Fibroblast of lung (primary cell): ENCODE data around the gene ACO2. TPM values are rescaled to one million over a fixed set of nuclear protein-coding genes. Genes with fewer than 3 reads are reported as not detected.
"Not testable (repeated sequence)": the region's sequence is repeated elsewhere in the genome, so short reads cannot be mapped to it uniquely, and the experiment has no call there.

Experiments
- DNase-seq, 2 donors: peaks; one replicate each; pipeline versions ENCODE4 v3.0.0 to v3.0.0-alpha.2; 2010; ENCODE audit warnings: low read depth in 2 of 2
- H2AFZ ChIP-seq: 2 replicates; pipeline ENCODE4 v1.5.1; 2012; ENCODE audit warnings: low read length, control low read depth, inconsistent platforms
- H3K27ac ChIP-seq: 2 replicates; pipeline ENCODE4 v1.5.1; 2011; ENCODE audit warnings: low read length, control low read depth; ENCODE audit not compliant: insufficient read depth
- H3K27me3 ChIP-seq: 2 replicates; pipeline ENCODE4 v1.5.1; 2011; ENCODE audit warnings: mild to moderate bottlenecking, low read length; ENCODE audit not compliant: control insufficient read depth, insufficient read depth
- H3K36me3 ChIP-seq: 2 replicates; pipeline ENCODE4 v1.5.1; 2011; ENCODE audit warnings: low read length; ENCODE audit not compliant: control insufficient read depth, insufficient read depth
- H3K4me1 ChIP-seq: 2 replicates; pipeline ENCODE4 v1.5.1; 2011; ENCODE audit warnings: low read length; ENCODE audit not compliant: control insufficient read depth, insufficient read depth; ENCODE audit errors: extremely low read depth
- H3K4me2 ChIP-seq: 2 replicates; pipeline ENCODE4 v1.5.1; 2011; ENCODE audit warnings: low read length, control low read depth; ENCODE audit not compliant: insufficient read depth; ENCODE audit errors: extremely low read depth
- H3K4me3 ChIP-seq, 4 experiments: fragments of 200-600 bp in 1 of 4; sonication (generic) in 1 of 4; replicated peaks in 1 of 4; 2 replicates each; pipeline ENCODE4 v1.5.1; 2011 to 2016; ENCODE audit warnings: low read length in 4 of 4, low read depth in 3 of 4, mild to moderate bottlenecking in 3 of 4, control low read depth in 2 of 4, inconsistent platforms in 1 of 4, mixed read lengths in 1 of 4; ENCODE audit not compliant: insufficient read depth in 1 of 4; ENCODE audit errors: control extremely low read depth in 1 of 4
- H3K79me2 ChIP-seq: 2 replicates; pipeline ENCODE4 v1.5.1; 2012; ENCODE audit warnings: mild to moderate bottlenecking, low read length, inconsistent platforms; ENCODE audit not compliant: control insufficient read depth, insufficient read depth
- H3K9ac ChIP-seq: 2 replicates; pipeline ENCODE4 v1.5.1; 2011; ENCODE audit warnings: mild to moderate bottlenecking, low read length, control low read depth; ENCODE audit not compliant: insufficient read depth
- H3K9me3 ChIP-seq: 2 replicates; pipeline ENCODE4 v1.5.1; 2012; ENCODE audit warnings: low read depth, low read length; ENCODE audit not compliant: control insufficient read depth, insufficient read depth
- H4K20me1 ChIP-seq: 2 replicates; pipeline ENCODE4 v1.5.1; 2011; ENCODE audit warnings: low read length; ENCODE audit not compliant: control insufficient read depth, insufficient read depth; ENCODE audit errors: extremely low read depth
- CTCF ChIP-seq, 2 donors: IDR thresholded peaks in 1 of 2; conservative IDR thresholded peaks in 1 of 2; 1 replicate in 1 of 2; 2 replicates in 1 of 2; pipeline ENCODE4 v1.5.1; 2011 to 2012; ENCODE audit warnings: low read length in 2 of 2, control low read depth in 1 of 2, inconsistent platforms in 1 of 2, low read depth in 1 of 2, mild to moderate bottlenecking in 1 of 2
- EZH2 ChIP-seq: IDR thresholded peaks from 2 replicates; pipeline ENCODE4 v1.5.1; 2012; ENCODE audit warnings: low read length, control low read depth, mild to moderate bottlenecking; ENCODE audit errors: missing control alignments
- polyA plus RNA-seq, 2 donors: library from polyadenylated mRNA; depleted of rRNA in 1 of 2; stranded (reverse) in 1 of 2; unstranded in 1 of 2; fragments of >200 nt; gene quantifications; 2 replicates each; pipeline ENCODE4 v1.2.1, GENCODE V29; 2011 to 2012; ENCODE audit warnings: missing spikeins in 1 of 2
- total RNA-seq: library from RNA; depleted of rRNA; stranded (reverse); fragments of >200 nt; gene quantifications from 2 replicates; pipeline ENCODE4 v1.2.1, GENCODE V29; 2014

Gene ACO2
- total and polyA plus RNA-seq, 2 donors (not counting 1 experiment from before 2014, with no cell fraction given) = 37.6 to 80.3 TPM

DNA sequence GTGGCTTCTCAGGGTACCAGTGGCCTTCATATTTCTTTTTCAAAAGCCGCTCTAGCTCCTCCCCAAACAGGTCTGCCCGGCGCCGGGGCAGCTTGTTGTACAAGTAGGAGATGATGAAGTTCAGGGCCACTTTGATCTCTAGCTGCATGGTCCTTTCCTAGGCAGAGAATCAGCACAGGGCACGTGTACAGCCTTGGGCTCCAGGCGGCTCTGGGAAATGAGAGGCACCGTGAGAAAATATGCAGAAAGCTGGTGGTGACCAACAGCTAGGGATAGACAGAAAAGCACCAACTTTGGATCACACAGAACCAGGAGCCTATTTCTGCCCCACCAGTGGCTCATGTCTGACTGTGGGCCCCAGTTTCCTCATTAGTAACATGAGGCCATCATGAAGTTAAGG, 31.7 kb upstream of the ACO2 start:
- H3K4me3 ChIP-seq = no peak overlapping the region
- H3K36me3 ChIP-seq = peaks cover 23% of the 10 kb centered on the region
- no peak overlapping the region for H3K27ac ChIP-seq
- H2AFZ ChIP-seq = no peak overlapping the region
- H3K27me3 ChIP-seq = no peaks in the 10 kb centered on the region
- no peaks in the 10 kb centered on the region for H3K4me1 ChIP-seq
- no peak for DNase-seq
- H3K4me2 ChIP-seq = no peak overlapping the region
- no peaks in the 10 kb centered on the region for H3K9me3 ChIP-seq
- TF ChIP-seq CTCF (conservative IDR thresholded peaks at IDR 0.05 in 1 of 2, IDR thresholded peaks at IDR 0.05 in 1 of 2; ENCODE audit: low read depth in 1 of 2, low read length in 2 of 2) (no peak), EZH2 (no peak)
- peaks cover 67% of the 10 kb centered on the region for H3K79me2 ChIP-seq
- H4K20me1 ChIP-seq = no peaks in the 10 kb centered on the region
- H3K9ac ChIP-seq = no peak overlapping the region

DNA sequence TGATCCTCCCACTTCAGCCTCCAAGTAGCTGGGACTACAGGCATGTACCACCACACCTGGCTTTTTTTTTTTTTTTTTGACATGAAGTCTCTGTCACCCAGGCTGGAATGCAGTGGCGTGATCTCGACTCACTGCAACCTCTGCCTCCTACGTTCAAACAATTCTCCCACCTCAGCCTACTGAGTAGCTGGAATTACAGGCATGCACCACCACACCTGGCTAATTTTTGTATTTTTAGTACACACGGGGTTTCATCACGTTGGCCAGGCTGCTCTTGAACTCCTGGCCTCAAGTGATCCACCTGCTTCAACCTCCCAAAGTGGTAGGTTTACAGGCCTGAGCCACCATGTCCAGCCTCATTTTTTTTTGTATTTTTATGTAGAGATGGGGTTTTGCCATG, 28.4 kb upstream of the ACO2 start:
- not testable (repeated sequence) for H3K27ac ChIP-seq, H3K4me3 ChIP-seq, H3K4me2 ChIP-seq, H3K27me3 ChIP-seq, H2AFZ ChIP-seq, DNase-seq, H3K4me1 ChIP-seq, H3K9ac ChIP-seq, H3K9me3 ChIP-seq, H4K20me1 ChIP-seq
- Histone ChIP-seq H3K79me2 (peaks cover 90% of the 10 kb centered on the region), H3K36me3 (peaks cover 15% of the 10 kb centered on the region)

DNA sequence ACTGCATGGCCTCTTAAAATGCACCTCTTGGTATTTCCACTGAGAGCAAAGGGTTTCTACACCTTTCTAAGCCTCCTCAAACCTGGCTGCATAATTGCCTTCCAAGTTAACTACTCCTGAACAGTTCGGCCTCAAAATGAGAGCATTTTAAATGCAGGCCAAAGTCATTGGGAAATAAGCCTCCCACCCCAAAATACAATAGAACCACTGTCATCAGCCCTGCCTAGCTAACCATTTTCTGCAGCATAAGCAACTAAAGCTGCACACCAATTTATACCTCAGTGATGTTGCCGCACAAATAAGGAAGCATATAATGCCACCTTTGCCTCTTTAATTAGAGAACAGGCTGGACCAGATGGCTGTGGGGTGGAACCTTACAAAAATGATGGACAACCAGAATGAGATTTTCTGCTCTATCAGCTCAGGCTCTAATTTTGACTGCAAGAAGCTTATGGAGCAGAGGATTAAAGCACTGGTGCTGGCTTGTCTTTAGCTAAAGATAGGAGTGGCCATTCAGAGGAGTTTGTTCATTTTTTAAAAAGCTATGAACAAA, 26.6 kb upstream of the ACO2 start:
- TF ChIP-seq EZH2 = no peak
- TF ChIP-seq CTCF (conservative IDR thresholded peaks at IDR 0.05 in 1 of 2, IDR thresholded peaks at IDR 0.05 in 1 of 2; ENCODE audit: low read depth in 1 of 2, low read length in 2 of 2) = no peak
- no peak overlapping the region for H3K4me3 ChIP-seq
- no peak for DNase-seq
- no peak overlapping the region for H3K4me2 ChIP-seq
- no peaks in the 10 kb centered on the region for H3K4me1 ChIP-seq
- no peak overlapping the region for H3K27ac ChIP-seq
- H3K79me2 ChIP-seq = peaks cover 83% of the 10 kb centered on the region
- no peak overlapping the region for H2AFZ ChIP-seq
- H3K9me3 ChIP-seq = no peaks in the 10 kb centered on the region
- no peak overlapping the region for H3K9ac ChIP-seq
- H3K27me3 ChIP-seq = no peaks in the 10 kb centered on the region
- peaks cover 3% of the 10 kb centered on the region for H4K20me1 ChIP-seq
- H3K36me3 ChIP-seq = peaks cover 5% of the 10 kb centered on the region
